CD4-positive, alpha-beta T cell treated with Interleukin-21 for 1 hour (primary cell): ENCODE data around the gene C1S.
"Not testable (repeated sequence)": the region's sequence is repeated elsewhere in the genome, so short reads cannot be mapped to it uniquely, and the experiment has no call there.

Experiments
- DNase-seq: peaks from one replicate; pipeline ENCODE4 v3.0.0-alpha.2; 2020

The C1S gene

DNA sequence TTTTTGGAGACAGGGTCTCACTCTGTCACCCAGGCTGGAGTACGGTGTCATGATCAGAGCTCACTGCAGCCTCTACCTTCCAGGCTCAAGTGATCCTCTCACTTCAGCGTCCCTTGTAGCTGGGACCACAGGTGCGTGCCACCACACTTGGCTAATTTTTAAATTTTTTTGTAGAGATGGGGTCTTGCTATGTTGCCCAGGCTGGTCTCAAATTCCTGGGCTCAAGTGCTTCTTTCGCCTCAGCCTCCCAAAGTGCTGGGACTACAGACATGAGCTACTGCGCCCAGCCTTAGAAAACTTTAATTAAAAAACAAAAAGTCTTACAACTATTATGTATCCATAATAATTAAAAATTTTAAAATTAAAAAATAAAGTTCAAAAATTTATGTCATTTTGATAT, 46.7 kb downstream of the C1S start:
- DNase-seq, result not testable (repeated sequence)

DNA sequence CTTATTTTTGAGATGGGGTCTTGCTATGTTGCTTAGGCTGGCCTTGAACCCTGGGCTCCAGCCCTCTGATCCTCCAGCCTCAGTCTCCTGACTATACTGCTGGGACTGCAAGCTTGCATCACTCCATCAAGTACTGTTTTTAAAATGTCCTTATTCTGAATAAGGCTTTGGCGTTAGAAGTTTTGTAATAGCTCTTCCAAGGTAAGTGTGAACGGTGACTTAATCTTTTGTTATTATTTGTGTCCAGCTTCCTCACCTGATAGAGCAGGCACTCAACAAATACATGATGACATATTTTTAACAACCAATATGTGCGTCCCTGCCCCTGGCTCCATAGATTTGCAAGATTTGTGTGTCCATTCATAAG, 47.1 kb downstream of the C1S start:
- no peak for DNase-seq

DNA sequence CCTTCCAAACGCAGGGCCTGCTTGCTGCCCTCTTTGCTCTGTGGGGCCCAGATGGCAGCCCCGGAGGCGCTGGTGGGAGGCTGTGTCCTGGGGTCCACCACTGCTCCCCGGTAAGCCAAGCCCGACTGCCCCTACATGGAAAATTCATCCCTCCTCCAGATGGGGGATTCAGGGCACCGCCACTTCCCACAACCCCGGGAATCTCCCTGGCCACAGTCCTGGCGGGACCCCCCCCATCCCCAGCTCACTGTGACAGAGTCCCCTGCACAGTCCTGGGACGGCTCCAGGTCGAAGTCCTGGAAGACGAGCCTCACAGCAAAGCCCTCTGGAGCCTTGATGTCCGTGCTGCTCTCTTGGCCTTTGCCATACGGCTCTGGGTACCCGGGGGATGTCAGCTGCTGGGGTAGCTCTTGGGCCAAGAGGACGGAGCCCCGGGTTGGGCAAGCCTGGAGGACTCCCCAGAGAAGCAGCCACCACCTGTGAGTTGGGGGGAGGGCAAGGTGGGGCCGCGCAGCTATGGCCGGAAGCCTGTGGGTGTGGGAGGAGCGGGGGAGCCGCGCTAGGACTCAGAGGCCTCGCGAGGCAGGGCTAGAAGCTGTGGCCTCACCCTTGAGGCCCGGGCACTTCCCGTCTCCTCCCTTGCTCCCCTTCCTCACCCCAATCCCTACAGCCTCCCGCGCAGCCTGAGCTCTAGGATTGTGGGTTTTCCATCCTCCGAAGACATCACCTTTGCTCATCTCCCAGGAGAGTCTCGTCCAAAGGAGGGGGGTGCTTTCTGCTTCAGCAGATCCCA, 47.7 kb downstream of the C1S start:
- peak; percentile 80 for DNase-seq

DNA sequence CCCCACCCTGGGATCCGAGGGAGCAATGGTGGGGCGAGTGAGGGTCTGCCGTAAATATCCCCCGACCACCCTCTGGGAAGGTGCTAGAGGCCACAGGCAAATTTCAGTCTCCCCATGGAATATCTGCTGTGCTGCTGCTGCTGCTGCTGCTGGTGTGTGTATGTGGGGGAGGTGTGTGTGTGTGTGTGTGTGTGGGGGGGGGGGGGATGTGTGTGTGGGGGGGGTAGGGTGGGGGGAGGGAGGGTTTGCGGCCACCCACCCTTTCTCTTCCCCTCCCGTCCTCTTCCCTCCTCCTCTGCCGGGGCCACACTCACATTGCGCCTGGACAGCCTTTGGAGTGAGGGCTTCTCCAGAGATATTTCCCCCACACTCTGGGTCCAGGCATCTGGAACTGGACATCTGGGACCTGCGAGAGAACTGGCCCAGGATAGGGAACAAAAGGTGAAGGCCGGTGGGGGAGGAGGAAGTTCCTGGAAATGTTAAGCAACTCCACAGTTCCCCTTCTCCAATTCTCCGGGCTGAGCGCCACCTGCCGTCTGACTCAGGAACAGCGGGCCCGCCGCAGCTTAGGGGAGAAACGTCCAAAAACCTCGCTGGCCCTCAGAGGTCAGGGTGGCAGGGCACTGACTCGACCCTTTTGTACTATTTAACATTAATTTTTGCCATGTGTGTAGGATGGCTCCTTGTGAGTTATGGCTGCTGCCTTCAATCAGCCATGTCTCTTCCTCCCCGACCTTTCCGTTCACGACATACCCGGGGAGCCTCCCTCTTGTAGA, 48.5 kb downstream of the C1S start, which contains the start of gene C1RL:
C1RL (minus strand) TSS at position 419 of the 776 bp plus-strand sequence; CDS start at position 385, 34 bp downstream.
- DNase-seq, result peak; percentile 81

DNA sequence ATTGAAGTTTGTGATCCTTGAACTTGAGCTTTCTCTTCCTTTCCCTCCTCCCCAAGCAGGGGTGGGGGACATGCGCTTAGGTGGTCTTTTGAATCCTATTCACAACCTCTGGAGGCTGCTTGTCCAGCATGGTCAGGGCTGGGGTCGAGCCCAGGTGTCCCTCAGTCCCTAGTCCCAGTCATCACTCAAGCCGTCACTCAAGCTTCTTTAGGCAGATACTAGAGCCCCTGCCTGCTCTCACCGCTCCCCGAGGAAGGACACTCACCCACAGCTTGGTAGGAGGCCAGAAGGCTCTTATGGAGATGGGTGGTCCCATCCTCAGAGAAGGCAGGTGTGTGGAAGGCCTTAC, 49.0 kb downstream of the C1S start:
- DNase-seq, result no peak

DNA sequence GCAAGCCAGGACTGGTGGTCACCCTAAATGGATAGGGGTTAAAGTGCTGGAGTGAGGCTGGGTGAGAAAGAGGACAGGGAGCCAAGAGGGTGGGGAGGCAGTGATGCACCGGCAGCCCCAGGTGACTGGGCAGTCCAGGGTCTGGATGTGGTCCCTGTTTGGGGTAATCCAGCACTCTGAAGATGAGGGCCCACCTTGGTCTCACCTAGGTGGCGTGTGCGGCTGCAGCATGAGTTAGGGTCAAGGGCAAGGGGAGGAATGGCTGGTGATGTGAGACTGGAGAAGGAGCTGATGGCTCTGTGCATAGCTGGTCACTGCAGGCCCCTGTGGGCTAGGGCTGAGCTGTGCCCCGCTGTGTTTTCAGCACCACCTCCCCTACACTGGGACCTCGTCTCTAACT, 50.1 kb downstream of the C1S start:
- no peak for DNase-seq

DNA sequence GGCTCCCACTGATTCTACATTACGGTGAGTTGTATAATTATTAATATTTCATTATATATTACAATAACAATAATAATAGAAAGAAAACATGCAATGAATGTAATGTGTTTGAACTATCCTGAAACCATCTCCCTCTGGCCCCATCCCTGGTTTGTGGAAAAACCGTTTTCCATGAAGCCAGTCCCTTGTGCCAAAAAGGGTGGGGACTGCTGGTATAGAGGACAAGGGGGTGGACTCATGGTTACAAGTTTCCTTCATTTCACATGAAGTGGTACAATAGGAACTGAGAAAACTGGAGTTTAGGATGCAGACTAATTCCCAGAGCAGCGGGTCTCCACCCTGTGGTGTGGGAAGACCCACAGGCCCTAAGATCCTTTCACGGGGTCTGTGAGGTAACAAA, 51.5 kb downstream of the C1S start:
- DNase-seq, result no peak

DNA sequence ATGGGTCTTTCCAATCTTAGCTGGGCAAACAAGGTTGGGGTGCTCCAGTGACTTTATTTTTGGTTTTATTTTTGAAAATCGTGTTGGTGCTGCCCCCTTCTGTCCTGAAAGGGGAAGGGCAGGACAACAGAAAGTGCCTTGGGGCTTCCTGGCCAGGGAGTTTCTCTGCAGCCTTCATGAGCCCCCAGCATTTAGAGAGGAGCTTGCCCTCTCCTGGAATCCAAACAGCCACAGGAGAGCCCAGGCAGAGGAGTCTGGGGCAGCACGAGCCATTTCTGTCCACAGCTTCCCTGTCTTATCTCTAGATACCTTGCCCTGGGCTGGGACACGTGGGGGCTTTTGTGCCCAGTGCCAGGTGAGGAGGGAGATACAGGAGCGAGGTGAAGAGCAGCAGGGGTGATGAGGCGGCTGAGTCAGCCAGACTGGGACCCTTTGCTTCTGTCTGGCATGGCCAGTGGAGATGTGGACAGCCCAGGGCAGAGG, 52.9 kb downstream of the C1S start:
- DNase-seq, result peak; percentile 74

DNA sequence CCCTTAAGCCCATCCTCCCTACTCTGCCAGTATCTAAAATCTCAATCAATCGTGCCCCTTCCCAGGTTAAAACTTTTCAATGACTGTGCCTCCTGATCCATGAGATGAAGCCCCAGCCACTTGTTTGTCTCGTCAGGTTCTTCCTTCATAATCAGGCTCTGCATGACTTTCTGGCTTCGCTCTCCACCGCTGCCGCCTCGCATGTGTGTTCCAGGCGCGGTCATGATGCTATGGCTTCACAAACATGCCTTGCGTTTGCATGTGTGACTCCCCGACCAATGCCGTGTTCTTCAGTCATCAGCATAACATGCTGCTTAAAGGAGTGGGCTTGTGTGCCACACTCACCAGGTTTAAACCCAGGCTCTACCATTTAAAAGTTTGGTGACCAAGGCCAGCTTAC, 53.5 kb downstream of the C1S start:
- DNase-seq, result no peak

DNA sequence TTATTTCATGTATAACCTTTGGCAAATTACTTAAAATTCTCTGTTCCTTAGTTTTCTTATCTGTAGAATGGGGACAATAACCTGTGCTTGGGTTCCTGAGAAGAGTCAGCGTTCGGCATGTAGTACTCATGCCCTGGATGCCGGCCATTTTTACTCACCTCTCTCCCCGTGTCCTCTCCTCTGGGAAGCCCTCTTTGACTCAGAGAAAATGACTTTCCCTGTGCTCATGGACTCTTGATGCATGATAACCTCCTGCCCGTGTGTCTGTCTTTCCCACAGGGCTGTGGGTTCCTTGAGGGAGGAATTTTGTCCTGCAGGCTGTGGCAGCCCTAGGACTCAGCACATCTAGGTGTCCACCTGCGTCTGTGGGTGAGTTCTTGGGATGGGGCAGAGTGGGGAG, 54.3 kb downstream of the C1S start:
- DNase-seq, result no peak

DNA sequence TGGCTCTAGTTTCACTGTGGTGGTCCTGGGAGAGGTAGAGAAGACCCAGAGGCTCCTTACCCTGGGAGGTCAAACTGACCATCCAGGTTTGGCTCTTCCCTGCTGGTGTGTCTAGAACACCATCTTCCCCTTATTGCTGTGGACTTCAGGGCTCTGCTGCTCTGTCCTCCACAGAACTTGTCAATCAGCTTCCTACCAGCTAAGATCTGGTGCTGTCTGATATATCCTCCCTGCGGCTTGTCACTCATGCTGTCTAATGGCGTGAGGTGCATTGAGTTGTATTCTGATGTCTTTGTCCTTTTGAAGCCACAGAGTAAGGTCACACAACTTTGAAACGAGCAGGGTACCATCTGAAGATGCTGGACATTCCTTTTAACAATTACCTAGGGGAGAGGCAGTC, 55.7 kb downstream of the C1S start:
- DNase-seq, result no peak

DNA sequence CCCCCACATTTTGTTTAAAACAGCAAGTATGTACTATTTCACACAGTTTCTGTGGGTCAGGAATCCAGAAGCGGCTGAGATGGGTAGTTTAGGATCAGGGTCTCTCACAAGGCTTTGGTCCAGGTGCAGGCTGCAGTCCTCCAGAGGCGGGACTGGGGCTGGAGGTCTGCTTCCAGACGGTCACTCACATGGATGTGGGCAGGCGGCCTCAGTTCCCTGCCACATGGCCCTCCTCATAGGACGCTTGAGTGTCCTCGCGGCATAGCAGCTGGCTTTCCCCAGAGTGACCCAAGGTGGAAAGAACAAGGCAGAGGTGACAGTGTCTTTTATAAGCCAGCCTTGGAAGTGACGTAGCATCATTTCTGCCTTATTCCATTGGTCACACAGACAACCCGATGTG, 56.4 kb downstream of the C1S start:
- no peak for DNase-seq

DNA sequence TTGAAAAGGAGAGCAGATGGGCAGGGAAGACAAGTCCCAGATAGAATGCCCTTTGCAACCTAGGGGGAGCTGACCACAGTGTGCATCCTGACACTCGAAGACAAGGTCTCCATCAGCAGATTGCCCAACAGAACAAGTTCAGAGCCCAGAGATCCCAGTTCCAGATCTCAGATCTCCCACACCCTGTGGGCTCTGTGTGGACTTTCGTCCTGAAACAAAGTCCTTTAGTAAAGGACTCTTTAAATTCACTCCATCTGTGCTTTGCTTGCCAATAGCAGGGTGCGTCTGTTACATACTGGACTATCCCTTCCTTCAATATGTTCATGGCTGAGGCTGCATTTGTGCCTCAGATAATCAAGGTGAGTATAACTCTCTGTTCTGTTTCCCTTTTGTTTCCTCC, 57.2 kb downstream of the C1S start:
- DNase-seq, result no peak

DNA sequence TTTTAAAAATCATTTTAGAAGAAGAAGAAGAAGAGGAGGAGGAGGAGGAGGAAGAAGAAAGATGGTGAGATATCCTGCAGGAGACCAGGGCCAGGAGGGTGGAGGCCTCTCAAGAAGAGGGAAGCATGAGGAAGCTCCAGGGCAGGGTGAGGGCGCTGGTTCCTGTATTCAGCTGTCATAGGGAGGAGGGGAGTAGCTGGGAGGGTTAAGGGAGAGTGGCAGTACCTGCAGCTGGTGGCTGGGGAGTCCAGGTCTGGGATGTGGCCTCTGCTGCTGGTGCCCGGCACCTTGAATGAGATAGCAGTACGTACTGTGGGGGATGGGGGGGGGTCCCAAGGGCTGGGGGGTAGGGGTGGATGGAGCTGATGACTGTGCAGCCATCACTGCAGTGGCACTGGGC, 58.4 kb downstream of the C1S start:
- no peak for DNase-seq

DNA sequence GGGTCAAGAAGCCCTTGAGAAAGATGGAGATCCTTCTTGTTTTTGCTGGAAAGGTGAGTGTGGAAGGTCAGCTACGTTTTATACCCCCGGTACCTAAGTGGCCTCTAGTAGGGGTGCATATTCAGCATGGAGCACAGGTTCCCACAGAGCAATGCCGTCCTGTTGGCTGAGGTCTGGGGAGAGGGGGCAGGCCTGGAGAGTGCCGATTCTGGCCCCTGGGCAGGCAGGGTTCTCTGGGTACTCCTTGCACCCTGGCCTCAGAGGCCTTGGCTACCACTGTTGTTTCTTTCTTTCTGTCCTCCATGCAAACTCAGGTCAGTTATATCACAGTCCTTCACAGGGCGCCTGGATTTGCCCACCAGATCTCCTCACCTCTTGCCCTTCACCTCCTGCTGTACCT, 59.6 kb downstream of the C1S start:
- no peak for DNase-seq
